Mucosa of descending colon (tissue), 3 donors: ENCODE measurements around the gene TXNRD3. TPM values are rescaled to one million over a fixed set of nuclear protein-coding genes. Genes with fewer than 3 reads are reported as not detected.
"Not testable (repeated sequence)": the region's sequence is repeated elsewhere in the genome, so short reads cannot be mapped to it uniquely, and the experiment has no call there.

ENCODE experiments used
- ATAC-seq: fragments of 200-7000 bp; cut with Tn5 transposase; one replicate; pipeline ENCODE4 v1.9.1; 2020; ENCODE audit warnings: mild to moderate bottlenecking, moderate library complexity
- DNase-seq, 3 donors: peaks; one replicate each; pipeline ENCODE4 v3.0.0-alpha.2; 2020
- H3K36me3 ChIP-seq: fragments of 200-600 bp; one replicate; pipeline ENCODE4 v1.8.0; 2021; ENCODE audit warnings: low read depth, mild to moderate bottlenecking
- H3K4me1 ChIP-seq: fragments of 200-600 bp; one replicate; pipeline ENCODE4 v1.8.0; 2021; ENCODE audit warnings: low read depth, mild to moderate bottlenecking
- H3K4me3 ChIP-seq: fragments of 200-600 bp; one replicate; pipeline ENCODE4 v1.8.0; 2021; ENCODE audit warnings: mild to moderate bottlenecking
- H3K9me3 ChIP-seq: fragments of 200-600 bp; one replicate; pipeline ENCODE4 v1.8.0; 2021; ENCODE audit warnings: mild to moderate bottlenecking
- intact Hi-C, 2 donors: fragments of 100-400 bp; cut with DNase I in 1 of 2; cut with micrococcal nuclease in 1 of 2; formaldehyde crosslinking; loops; one replicate each; pipeline versions ENCODE4 v1.11.0 to v1.11.1; 2022; cut with DNase I, micrococcal nuclease
- total RNA-seq, 3 donors: library from RNA; stranded (reverse); fragmentation: NEBNext Ultra II Directional in 2 of 3; extraction: Animal tissue kit (Norgen Biotek cat#: 25700) in 2 of 3; gene quantifications; one replicate each; pipeline versions ENCODE4 v1.2.1 to v1.2.4, GENCODE V29; 2021 to 2023
- TF ChIP-seq, protein P1 (sequence below): fragments of 200-600 bp; IDR thresholded peaks from one replicate; pipeline ENCODE4 v1.8.0; 2022; ENCODE audit warnings: antibody characterized with exemption, mild to moderate bottlenecking
- donor health status: DM: no; HTN: no; CAD: no; lungs with moderate emphysema.
- donor health status: DM: no; HTN: no; CAD: no.
- donor health status: DM: no; HTN: yes; CAD: no.

The TXNRD3 gene
- total RNA-seq, 3 donors from 2014 or later: 4.5 to 11.4 (median 5.4) TPM

DNA sequence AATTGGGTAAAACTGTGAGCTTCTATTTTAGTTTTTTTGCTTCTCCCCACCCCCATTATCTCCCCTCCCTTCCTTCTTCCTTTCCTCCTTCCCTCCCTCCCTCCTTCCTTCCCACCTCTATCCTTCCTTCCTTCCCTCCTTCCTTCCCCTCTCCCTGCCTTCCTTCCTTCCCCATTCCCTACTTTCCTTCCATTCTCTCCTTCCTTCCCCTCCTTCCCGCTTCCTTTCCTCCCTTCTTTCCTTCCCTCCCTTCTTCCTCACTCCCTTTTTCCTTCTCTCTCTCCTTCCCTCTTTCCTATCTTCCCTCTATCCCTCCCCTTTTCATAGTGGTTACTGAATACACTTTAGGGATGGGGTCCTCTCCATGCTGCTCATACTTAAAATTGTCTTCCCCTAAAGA lies 55.8 kb downstream of the TXNRD3 start:
- no peak for DNase-seq
- intact Hi-C loops: no loop called here
- H3K4me1 ChIP-seq: no peaks in the 10 kb centered on the region
- no peaks in the 10 kb centered on the region for H3K36me3 ChIP-seq
- H3K9me3 ChIP-seq: no peaks in the 10 kb centered on the region
- no peak for ATAC-seq
- TF ChIP-seq, protein P1, sequence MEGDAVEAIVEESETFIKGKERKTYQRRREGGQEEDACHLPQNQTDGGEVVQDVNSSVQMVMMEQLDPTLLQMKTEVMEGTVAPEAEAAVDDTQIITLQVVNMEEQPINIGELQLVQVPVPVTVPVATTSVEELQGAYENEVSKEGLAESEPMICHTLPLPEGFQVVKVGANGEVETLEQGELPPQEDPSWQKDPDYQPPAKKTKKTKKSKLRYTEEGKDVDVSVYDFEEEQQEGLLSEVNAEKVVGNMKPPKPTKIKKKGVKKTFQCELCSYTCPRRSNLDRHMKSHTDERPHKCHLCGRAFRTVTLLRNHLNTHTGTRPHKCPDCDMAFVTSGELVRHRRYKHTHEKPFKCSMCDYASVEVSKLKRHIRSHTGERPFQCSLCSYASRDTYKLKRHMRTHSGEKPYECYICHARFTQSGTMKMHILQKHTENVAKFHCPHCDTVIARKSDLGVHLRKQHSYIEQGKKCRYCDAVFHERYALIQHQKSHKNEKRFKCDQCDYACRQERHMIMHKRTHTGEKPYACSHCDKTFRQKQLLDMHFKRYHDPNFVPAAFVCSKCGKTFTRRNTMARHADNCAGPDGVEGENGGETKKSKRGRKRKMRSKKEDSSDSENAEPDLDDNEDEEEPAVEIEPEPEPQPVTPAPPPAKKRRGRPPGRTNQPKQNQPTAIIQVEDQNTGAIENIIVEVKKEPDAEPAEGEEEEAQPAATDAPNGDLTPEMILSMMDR: no peak
- no peak overlapping the region for H3K4me3 ChIP-seq

DNA sequence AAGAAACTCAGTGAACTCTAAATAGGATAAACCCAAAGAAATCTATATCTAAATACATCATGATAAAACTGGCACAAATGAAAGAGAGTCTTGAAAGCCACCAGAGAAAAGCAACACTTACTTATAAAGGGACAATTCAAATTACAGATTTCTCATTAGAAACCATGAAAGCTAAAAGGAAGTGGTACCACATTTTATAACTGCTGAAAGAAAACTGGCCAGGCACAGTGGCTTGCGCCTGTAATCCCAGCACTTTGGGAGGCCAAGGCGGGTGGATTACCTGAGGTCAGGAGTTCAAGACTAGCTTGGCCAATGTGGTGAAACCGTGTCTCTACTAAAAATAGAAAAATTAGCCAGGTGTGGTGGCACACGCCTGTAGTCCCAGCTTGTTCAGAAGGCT lies 59.4 kb downstream of the TXNRD3 start:
- H3K4me1 ChIP-seq, intact Hi-C loops, H3K4me3 ChIP-seq, DNase-seq, H3K9me3 ChIP-seq, H3K36me3 ChIP-seq, ATAC-seq: not testable (repeated sequence)

- DNase-seq, H3K4me3 ChIP-seq, H3K9me3 ChIP-seq, H3K4me1 ChIP-seq, intact Hi-C loops, ATAC-seq, H3K36me3 ChIP-seq: not testable (repeated sequence)
Observed at GRCh38 chr3:126591515-126591914, 63.4 kb downstream of the TXNRD3 start.

DNA sequence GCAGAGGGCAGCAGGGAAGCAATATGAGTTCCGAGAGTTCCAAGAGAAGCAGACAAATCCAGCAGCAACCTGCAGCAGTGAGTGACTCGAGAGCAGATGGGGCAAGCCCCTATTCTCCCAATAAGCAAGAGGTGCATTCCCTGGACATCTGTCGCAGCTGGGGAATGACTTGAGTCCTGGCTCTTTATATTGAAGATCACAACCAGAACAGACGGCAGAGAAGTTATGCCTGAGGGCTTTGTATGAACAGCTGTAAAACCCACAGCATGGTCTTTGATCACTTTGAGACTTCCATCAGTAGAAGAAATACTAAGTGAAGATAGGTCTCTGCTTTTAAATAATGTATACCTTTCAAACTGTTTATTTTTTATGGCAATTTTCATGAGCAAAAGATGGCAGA lies 72.6 kb downstream of the TXNRD3 start:
- no peak for ATAC-seq
- TF ChIP-seq, protein P1: no peak
- no peak overlapping the region for H3K4me3 ChIP-seq
- H3K9me3 ChIP-seq: no peaks in the 10 kb centered on the region
- intact Hi-C loops: no loop called here
- H3K4me1 ChIP-seq: no peaks in the 10 kb centered on the region
- no peak for DNase-seq
- H3K36me3 ChIP-seq: no peaks in the 10 kb centered on the region

DNA sequence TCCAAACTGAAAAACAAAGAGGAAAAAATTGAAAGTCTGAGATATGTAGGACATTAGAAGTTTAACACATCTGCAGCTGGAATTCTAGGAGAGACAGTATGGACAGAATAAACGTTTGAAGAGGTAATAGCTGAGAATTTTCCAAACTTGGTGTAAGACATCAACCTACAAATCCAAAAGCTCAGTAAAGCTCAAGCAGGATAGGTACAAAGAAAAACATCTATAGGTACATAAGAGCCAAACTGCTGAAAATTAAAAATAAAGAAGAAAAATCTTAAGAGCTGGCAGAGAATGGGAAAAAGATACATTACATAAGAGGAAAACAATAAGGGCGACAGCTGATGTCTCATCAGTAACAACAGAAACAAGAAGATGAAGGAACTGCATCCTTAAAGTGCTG lies 73.4 kb downstream of the TXNRD3 start:
- TF ChIP-seq, protein P1: no peak
- no peaks in the 10 kb centered on the region for H3K36me3 ChIP-seq
- DNase-seq (no peak), ATAC-seq (no peak)
- H3K4me3 ChIP-seq: no peak overlapping the region
- H3K9me3 ChIP-seq: no peaks in the 10 kb centered on the region
- no peaks in the 10 kb centered on the region for H3K4me1 ChIP-seq
- intact Hi-C loops: no loop called here

DNA sequence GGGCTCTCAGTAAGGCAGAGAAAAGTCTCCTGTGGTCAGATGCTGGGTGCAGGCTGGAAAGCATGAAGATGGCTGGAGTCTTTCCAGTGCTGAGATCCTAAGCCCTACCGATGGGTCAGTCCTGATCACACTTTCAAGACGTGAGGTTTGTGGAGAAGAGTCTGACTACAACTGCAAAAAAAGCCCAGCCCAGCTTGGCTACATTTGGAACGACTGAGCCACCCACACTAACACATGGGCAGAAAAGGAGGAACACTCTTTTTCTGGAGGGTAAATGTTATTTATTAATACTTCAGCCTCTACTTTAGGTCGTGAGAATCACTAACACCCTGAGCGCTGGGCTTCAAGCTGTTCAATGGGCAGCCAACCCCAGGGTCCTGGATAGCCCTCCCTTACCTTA lies 74.2 kb downstream of the TXNRD3 start:
- DNase-seq (no peak), ATAC-seq (no peak)
- Histone ChIP-seq H3K9me3 (no peaks in the 10 kb centered on the region), H3K36me3 (no peaks in the 10 kb centered on the region), H3K4me1 (no peaks in the 10 kb centered on the region), H3K4me3 (no peak overlapping the region)
- TF ChIP-seq, protein P1: no peak
- intact Hi-C loops: no loop called here

DNA sequence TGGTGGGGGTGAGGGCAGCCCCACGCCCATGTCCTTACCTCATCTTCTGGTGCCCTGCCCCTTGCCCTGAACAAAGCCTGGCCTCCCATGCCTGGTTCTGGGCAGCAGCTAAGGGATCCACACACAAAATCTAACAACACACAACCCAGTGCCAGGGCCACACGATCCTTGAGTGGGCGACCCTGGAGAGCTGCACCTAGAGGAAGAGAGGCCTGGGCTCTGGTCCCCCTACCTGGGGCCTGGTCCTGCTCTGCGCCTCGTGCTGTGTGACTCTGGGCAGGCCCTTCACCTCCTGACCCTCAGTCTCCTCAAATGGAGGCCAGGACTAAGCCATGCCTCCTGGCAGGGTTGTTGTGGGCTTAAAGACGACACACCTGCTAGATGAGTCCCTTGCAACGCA lies 76.2 kb downstream of the TXNRD3 start:
- no peaks in the 10 kb centered on the region for H3K4me1 ChIP-seq
- DNase-seq (no peak), ATAC-seq (no peak)
- intact Hi-C loops: no loop called here
- H3K4me3 ChIP-seq: no peak overlapping the region
- no peaks in the 10 kb centered on the region for H3K36me3 ChIP-seq
- TF ChIP-seq, protein P1: no peak
- no peaks in the 10 kb centered on the region for H3K9me3 ChIP-seq
